ENCODE results near the gene PLCL2. TPM values are rescaled to one million over a fixed set of nuclear protein-coding genes. Genes with fewer than 3 reads are reported as not detected.

PLCL2 gene
- total and polyA plus RNA-seq, 5 donors from 2014 or later: 27.1 to 42.9 (median 33.5) TPM

GRCh38 chr3:17130956-17131355, 246.2 kb downstream of the PLCL2 start:
- H3K9me3 ChIP-seq (ENCODE audit: control insufficient read depth in 2 of 2, low read length in 2 of 2): no peaks in the 10 kb centered on the region
- DNase-seq (no peak), ATAC-seq (ENCODE audit: low read depth in 2 of 2) (no peak)
- Mint-ChIP-seq H3K4me1 (peaks cover 0 to 2% (median 0%) of the 10 kb centered on the region in 4 donors), H3K9me3 (peaks cover 0 to 7% (median 3%) of the 10 kb centered on the region in 7 donors), H3K4me3 (no peak overlapping the region), H3K36me3 (no peaks in the 10 kb centered on the region), H3K27ac (no peak overlapping the region), H3K27me3 (no peaks in the 10 kb centered on the region)
- no peak overlapping the region for H3K4me3 ChIP-seq (ENCODE audit: low read depth, low read length)
- H3K27ac ChIP-seq (ENCODE audit: insufficient read depth, low read length, poor library complexity, severe bottlenecking): no peak overlapping the region
- no peaks in the 10 kb centered on the region for H3K4me1 ChIP-seq (ENCODE audit: control insufficient read depth, insufficient read depth, low read length, poor library complexity, severe bottlenecking)
- H3K27me3 ChIP-seq (ENCODE audit: control insufficient read depth, insufficient read depth, low read length): no peaks in the 10 kb centered on the region
- H3K36me3 ChIP-seq (ENCODE audit: control insufficient read depth, insufficient read depth, low read length): no peaks in the 10 kb centered on the region

GRCh38 chr3:17132286-17133115, 247.7 kb downstream of the PLCL2 start:
- H3K4me1 ChIP-seq (ENCODE audit: control insufficient read depth, insufficient read depth, low read length, poor library complexity, severe bottlenecking): no peaks in the 10 kb centered on the region
- H3K27ac ChIP-seq (ENCODE audit: insufficient read depth, low read length, poor library complexity, severe bottlenecking): no peak overlapping the region
- Mint-ChIP-seq H3K27ac (no peak overlapping the region), H3K9me3 (peaks cover 0 to 7% (median 3%) of the 10 kb centered on the region in 7 donors), H3K4me1 (peaks cover 0 to 2% (median 0%) of the 10 kb centered on the region in 4 donors), H3K36me3 (no peaks in the 10 kb centered on the region), H3K27me3 (no peaks in the 10 kb centered on the region), H3K4me3 (no peak overlapping the region)
- DNase-seq: no peak
- no peaks in the 10 kb centered on the region for H3K27me3 ChIP-seq (ENCODE audit: control insufficient read depth, insufficient read depth, low read length)
- ATAC-seq (ENCODE audit: low read depth in 2 of 2): no peak
- H3K4me3 ChIP-seq (ENCODE audit: low read depth, low read length): no peak overlapping the region
- H3K36me3 ChIP-seq (ENCODE audit: control insufficient read depth, insufficient read depth, low read length): no peaks in the 10 kb centered on the region
- H3K9me3 ChIP-seq (ENCODE audit: control insufficient read depth in 2 of 2, low read length in 2 of 2): no peaks in the 10 kb centered on the region

GRCh38 chr3:17133632-17134545, 249.1 kb downstream of the PLCL2 start:
- ATAC-seq (ENCODE audit: low read depth in 2 of 2) (no peak), DNase-seq (no peak)
- H3K36me3 Mint-ChIP-seq: no peaks in the 10 kb centered on the region
- Histone ChIP-seq H3K36me3 (ENCODE audit: control insufficient read depth, insufficient read depth, low read length) (no peaks in the 10 kb centered on the region), H3K27ac (ENCODE audit: insufficient read depth, low read length, poor library complexity, severe bottlenecking) (no peak overlapping the region), H3K4me1 (ENCODE audit: control insufficient read depth, insufficient read depth, low read length, poor library complexity, severe bottlenecking) (no peaks in the 10 kb centered on the region), H3K9me3 (ENCODE audit: control insufficient read depth in 2 of 2, low read length in 2 of 2) (no peaks in the 10 kb centered on the region), H3K4me3 (ENCODE audit: low read depth, low read length) (no peak overlapping the region), H3K27me3 (ENCODE audit: control insufficient read depth, insufficient read depth, low read length) (no peaks in the 10 kb centered on the region)
- H3K4me3 Mint-ChIP-seq: no peak overlapping the region
- H3K27ac Mint-ChIP-seq: peak overlapping the region in 1 of 3 donors; percentile 62
- peaks cover 0 to 4% (median 0%) of the 10 kb centered on the region in 7 donors for H3K9me3 Mint-ChIP-seq
- H3K4me1 Mint-ChIP-seq: peaks cover 0 to 2% (median 0%) of the 10 kb centered on the region in 4 donors
- H3K27me3 Mint-ChIP-seq: no peaks in the 10 kb centered on the region

GRCh38 chr3:17135696-17136095, 250.9 kb downstream of the PLCL2 start:
- ATAC-seq (ENCODE audit: low read depth in 2 of 2): no peak
- no peaks in the 10 kb centered on the region for H3K36me3 ChIP-seq (ENCODE audit: control insufficient read depth, insufficient read depth, low read length)
- no peak overlapping the region for H3K27ac ChIP-seq (ENCODE audit: insufficient read depth, low read length, poor library complexity, severe bottlenecking)
- no peak for DNase-seq
- Mint-ChIP-seq H3K4me1 (peaks cover 0 to 2% (median 0%) of the 10 kb centered on the region in 4 donors), H3K27ac (no peak overlapping the region), H3K9me3 (peaks cover 0 to 6% (median 0%) of the 10 kb centered on the region in 7 donors), H3K4me3 (no peak overlapping the region), H3K36me3 (no peaks in the 10 kb centered on the region), H3K27me3 (no peaks in the 10 kb centered on the region)
- H3K4me3 ChIP-seq (ENCODE audit: low read depth, low read length): no peak overlapping the region
- H3K4me1 ChIP-seq (ENCODE audit: control insufficient read depth, insufficient read depth, low read length, poor library complexity, severe bottlenecking): no peaks in the 10 kb centered on the region
- H3K9me3 ChIP-seq (ENCODE audit: control insufficient read depth in 2 of 2, low read length in 2 of 2): no peaks in the 10 kb centered on the region
- no peaks in the 10 kb centered on the region for H3K27me3 ChIP-seq (ENCODE audit: control insufficient read depth, insufficient read depth, low read length)

GRCh38 chr3:17136136-17136721, 251.5 kb downstream of the PLCL2 start:
- H3K4me3 Mint-ChIP-seq: no peak overlapping the region
- H3K27me3 Mint-ChIP-seq: no peaks in the 10 kb centered on the region
- no peak for DNase-seq
- H3K9me3 ChIP-seq (ENCODE audit: control insufficient read depth in 2 of 2, low read length in 2 of 2): no peaks in the 10 kb centered on the region
- H3K27ac Mint-ChIP-seq: no peak overlapping the region
- no peak overlapping the region for H3K27ac ChIP-seq (ENCODE audit: insufficient read depth, low read length, poor library complexity, severe bottlenecking)
- ATAC-seq (ENCODE audit: low read depth in 2 of 2): no peak
- no peaks in the 10 kb centered on the region for H3K36me3 Mint-ChIP-seq
- H3K27me3 ChIP-seq (ENCODE audit: control insufficient read depth, insufficient read depth, low read length): no peaks in the 10 kb centered on the region
- H3K4me1 Mint-ChIP-seq: peaks cover 0 to 2% (median 0%) of the 10 kb centered on the region in 4 donors
- no peaks in the 10 kb centered on the region for H3K4me1 ChIP-seq (ENCODE audit: control insufficient read depth, insufficient read depth, low read length, poor library complexity, severe bottlenecking)
- peaks cover 0 to 6% (median 0%) of the 10 kb centered on the region in 7 donors for H3K9me3 Mint-ChIP-seq
- no peak overlapping the region for H3K4me3 ChIP-seq (ENCODE audit: low read depth, low read length)
- H3K36me3 ChIP-seq (ENCODE audit: control insufficient read depth, insufficient read depth, low read length): no peaks in the 10 kb centered on the region

GRCh38 chr3:17137321-17137826, 252.6 kb downstream of the PLCL2 start:
- Histone ChIP-seq H3K4me3 (ENCODE audit: low read depth, low read length) (no peak overlapping the region), H3K36me3 (ENCODE audit: control insufficient read depth, insufficient read depth, low read length) (no peaks in the 10 kb centered on the region), H3K4me1 (ENCODE audit: control insufficient read depth, insufficient read depth, low read length, poor library complexity, severe bottlenecking) (no peaks in the 10 kb centered on the region), H3K27me3 (ENCODE audit: control insufficient read depth, insufficient read depth, low read length) (no peaks in the 10 kb centered on the region), H3K27ac (ENCODE audit: insufficient read depth, low read length, poor library complexity, severe bottlenecking) (no peak overlapping the region), H3K9me3 (ENCODE audit: control insufficient read depth in 2 of 2, low read length in 2 of 2) (no peaks in the 10 kb centered on the region)
- H3K36me3 Mint-ChIP-seq: no peaks in the 10 kb centered on the region
- H3K9me3 Mint-ChIP-seq: peaks cover 0 to 2% (median 0%) of the 10 kb centered on the region in 7 donors
- H3K4me1 Mint-ChIP-seq: no peaks in the 10 kb centered on the region
- no peak overlapping the region for H3K4me3 Mint-ChIP-seq
- no peaks in the 10 kb centered on the region for H3K27me3 Mint-ChIP-seq
- no peak overlapping the region for H3K27ac Mint-ChIP-seq
- DNase-seq (no peak), ATAC-seq (ENCODE audit: low read depth in 2 of 2) (no peak)

- no peaks in the 10 kb centered on the region for H3K27me3 ChIP-seq (ENCODE audit: control insufficient read depth, insufficient read depth, low read length)
- no peak overlapping the region for H3K27ac ChIP-seq (ENCODE audit: insufficient read depth, low read length, poor library complexity, severe bottlenecking)
- Mint-ChIP-seq H3K36me3 (no peaks in the 10 kb centered on the region), H3K27ac (no peak overlapping the region), H3K4me3 (no peak overlapping the region), H3K27me3 (no peaks in the 10 kb centered on the region), H3K9me3 (peaks cover 0 to 2% (median 0%) of the 10 kb centered on the region in 7 donors), H3K4me1 (no peaks in the 10 kb centered on the region)
- no peak overlapping the region for H3K4me3 ChIP-seq (ENCODE audit: low read depth, low read length)
- ATAC-seq (ENCODE audit: low read depth in 2 of 2): no peak
- no peaks in the 10 kb centered on the region for H3K4me1 ChIP-seq (ENCODE audit: control insufficient read depth, insufficient read depth, low read length, poor library complexity, severe bottlenecking)
- no peaks in the 10 kb centered on the region for H3K36me3 ChIP-seq (ENCODE audit: control insufficient read depth, insufficient read depth, low read length)
- no peak for DNase-seq
- H3K9me3 ChIP-seq (ENCODE audit: control insufficient read depth in 2 of 2, low read length in 2 of 2): no peaks in the 10 kb centered on the region
Measured at GRCh38 chr3:17138246-17139039, 253.7 kb downstream of the PLCL2 start.

Data from CD4-positive, CD25-positive, alpha-beta regulatory T cell (primary cell).